ENCODE results near the gene MCRIP2. TPM values are rescaled to one million over a fixed set of nuclear protein-coding genes. Genes with fewer than 3 reads are reported as not detected.

Gene MCRIP2
- total RNA-seq, 2 donors from 2014 or later = 41.2 to 47.5 TPM

DNA sequence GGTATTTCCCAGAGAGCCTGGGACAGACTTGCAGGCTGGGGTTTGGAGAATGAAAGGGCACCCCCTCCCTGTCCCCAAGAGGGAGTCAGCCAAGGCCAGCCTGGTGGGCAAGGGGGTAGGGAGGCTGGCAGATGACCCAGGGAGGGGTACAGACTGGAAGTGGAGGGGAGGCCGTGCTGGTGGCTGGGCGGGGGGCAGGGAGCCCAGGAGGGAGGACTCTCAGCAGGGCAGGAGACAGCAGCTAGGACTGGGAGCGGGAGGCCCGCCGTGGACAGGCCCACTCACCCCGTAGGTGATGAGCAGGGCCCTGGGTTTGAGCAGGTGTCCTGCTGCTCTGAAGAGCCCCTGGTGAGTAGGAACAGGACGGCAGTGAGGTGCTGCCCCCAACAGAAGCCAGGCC lies 6.6 kb upstream of the MCRIP2 start:
- WGBS, 2 donors = 86 to 93% methylated on average over 4 to 7 of the region's 7 CpGs
- TF ChIP-seq POLR2A (IDR thresholded peaks at IDR 0.05) = no peak
- TF ChIP-seq, protein P1, sequence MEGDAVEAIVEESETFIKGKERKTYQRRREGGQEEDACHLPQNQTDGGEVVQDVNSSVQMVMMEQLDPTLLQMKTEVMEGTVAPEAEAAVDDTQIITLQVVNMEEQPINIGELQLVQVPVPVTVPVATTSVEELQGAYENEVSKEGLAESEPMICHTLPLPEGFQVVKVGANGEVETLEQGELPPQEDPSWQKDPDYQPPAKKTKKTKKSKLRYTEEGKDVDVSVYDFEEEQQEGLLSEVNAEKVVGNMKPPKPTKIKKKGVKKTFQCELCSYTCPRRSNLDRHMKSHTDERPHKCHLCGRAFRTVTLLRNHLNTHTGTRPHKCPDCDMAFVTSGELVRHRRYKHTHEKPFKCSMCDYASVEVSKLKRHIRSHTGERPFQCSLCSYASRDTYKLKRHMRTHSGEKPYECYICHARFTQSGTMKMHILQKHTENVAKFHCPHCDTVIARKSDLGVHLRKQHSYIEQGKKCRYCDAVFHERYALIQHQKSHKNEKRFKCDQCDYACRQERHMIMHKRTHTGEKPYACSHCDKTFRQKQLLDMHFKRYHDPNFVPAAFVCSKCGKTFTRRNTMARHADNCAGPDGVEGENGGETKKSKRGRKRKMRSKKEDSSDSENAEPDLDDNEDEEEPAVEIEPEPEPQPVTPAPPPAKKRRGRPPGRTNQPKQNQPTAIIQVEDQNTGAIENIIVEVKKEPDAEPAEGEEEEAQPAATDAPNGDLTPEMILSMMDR (IDR thresholded peaks at IDR 0.05) = no peak
- Histone ChIP-seq H3K4me1 (peaks cover 41% of the 10 kb centered on the region), H3K9me3 (no peaks in the 10 kb centered on the region), H3K4me3 (no peak overlapping the region), H3K27ac (no peak overlapping the region), H3K36me3 (replicated peaks in 1 of 2; ENCODE audit: insufficient read depth in 1 of 2, low read depth in 2 of 2) (no peaks in the 10 kb centered on the region), H3K27me3 (no peaks in the 10 kb centered on the region)
- intact Hi-C loops (cut with DNase I) = no loop called here
- DNase-seq = no peak
- ATAC-seq = no peak

GRCh38 chr16:635573-636205 lies 5.9 kb upstream of the MCRIP2 start:
- Histone ChIP-seq H3K27ac (peak overlapping the region; percentile 90 to 96 (median 94)), H3K36me3 (replicated peaks in 1 of 2; ENCODE audit: insufficient read depth in 1 of 2, low read depth in 2 of 2) (no peaks in the 10 kb centered on the region), H3K4me1 (peaks cover 38% of the 10 kb centered on the region), H3K9me3 (no peaks in the 10 kb centered on the region), H3K27me3 (no peaks in the 10 kb centered on the region), H3K4me3 (peak overlapping the region; percentile 36 to 50)
- DNase-seq = peak in 1 of 4 donors; percentile 44
- intact Hi-C loops (cut with DNase I) = no loop called here
- TF ChIP-seq, protein P1 (IDR thresholded peaks at IDR 0.05) = no peak
- TF ChIP-seq POLR2A (IDR thresholded peaks at IDR 0.05) = no peak
- ATAC-seq = no peak
- WGBS, 2 donors = 0 to 4% methylated on average over 6 to 46 of the region's 55 CpGs

GRCh38 chr16:636206-637080 lies 5.2 kb upstream of the MCRIP2 start, which contains the start of gene METTL26:
Gene METTL26 (minus strand): TSS chr16:636305. CDS start chr16:636290, 15 bp downstream.
- no peaks in the 10 kb centered on the region for H3K9me3 ChIP-seq
- DNase-seq (peak; percentile 96 to 98 (median 98)), ATAC-seq (peak; percentile 88)
- intact Hi-C loops (cut with DNase I) = no loop called here
- H3K27me3 ChIP-seq = no peaks in the 10 kb centered on the region
- peak within 1 kb of the TSS; percentile 36 to 50 for H3K4me3 ChIP-seq
- peaks cover 36% of the 10 kb centered on the region for H3K4me1 ChIP-seq
- peak within 1 kb of the TSS; percentile 90 to 96 (median 94) for H3K27ac ChIP-seq
- 1% methylated on average over 18 to 90 of the region's 91 CpGs for WGBS, 2 donors
- TF ChIP-seq, protein P1 (IDR thresholded peaks at IDR 0.05) = peak in 3 of 7 experiments; percentile 10 to 22 (median 11)
- TF ChIP-seq POLR2A (IDR thresholded peaks at IDR 0.05) = peak; percentile 45 to 61 (median 48)
- H3K36me3 ChIP-seq (replicated peaks in 1 of 2; ENCODE audit: insufficient read depth in 1 of 2, low read depth in 2 of 2) = no peaks in the 10 kb centered on the region

- no peak for TF ChIP-seq POLR2A (IDR thresholded peaks at IDR 0.05)
- ATAC-seq = peak; percentile 78
- DNase-seq = peak; percentile 90 to 94 (median 92)
- WGBS, 2 donors = 29 to 77% methylated on average over 10 to 27 of the region's 53 CpGs
- H3K4me1 ChIP-seq = peaks cover 41% of the 10 kb centered on the region
- no peaks in the 10 kb centered on the region for H3K9me3 ChIP-seq
- peak overlapping the region; percentile 36 to 37 for H3K4me3 ChIP-seq
- intact Hi-C loops (cut with DNase I) = no loop called here
- no peaks in the 10 kb centered on the region for H3K36me3 ChIP-seq (replicated peaks in 1 of 2; ENCODE audit: insufficient read depth in 1 of 2, low read depth in 2 of 2)
- peak overlapping the region; percentile 90 to 96 (median 94) for H3K27ac ChIP-seq
- no peaks in the 10 kb centered on the region for H3K27me3 ChIP-seq
Observed at GRCh38 chr16:637081-638018, 4.3 kb upstream of the MCRIP2 start.

Measured in body of pancreas (tissue), 4 donors.